ENCODE measurements around the gene FAM200B. TPM values are rescaled to one million over a fixed set of nuclear protein-coding genes. Genes with fewer than 3 reads are reported as not detected.
A peak's percentile ranks its signal among the peaks of the same experiment; 100 is the strongest.
"Not testable (repeated sequence)": the region's sequence is repeated elsewhere in the genome, so short reads cannot be mapped to it uniquely, and the experiment has no call there.

The FAM200B gene
- total RNA-seq, 2 experiments from 2014 or later: 8.3 to 8.9 TPM

GRCh38 chr4:15718959-15719358 is 37.3 kb downstream of the FAM200B start:
- DNase-seq: no peak
- intact Hi-C loops (cut with micrococcal nuclease): no loop called here
- H3K4me3 Mint-ChIP-seq: no peak overlapping the region
- H3K27me3 Mint-ChIP-seq: no peaks in the 10 kb centered on the region
- H3K27ac Mint-ChIP-seq: no peak overlapping the region
- ChIA-PET CTCF (interaction anchor here (2.5 kb wide), 1 partner anchor 237 kb away, joined by 7 read pairs; no protein-coding TSS in a partner anchor), POLR2A (no interaction called here)
- no peaks in the 10 kb centered on the region for H3K36me3 Mint-ChIP-seq
- no peaks in the 10 kb centered on the region for H3K9me3 Mint-ChIP-seq
- H3K4me1 Mint-ChIP-seq (ENCODE audit: low read depth): no peaks in the 10 kb centered on the region

DNA sequence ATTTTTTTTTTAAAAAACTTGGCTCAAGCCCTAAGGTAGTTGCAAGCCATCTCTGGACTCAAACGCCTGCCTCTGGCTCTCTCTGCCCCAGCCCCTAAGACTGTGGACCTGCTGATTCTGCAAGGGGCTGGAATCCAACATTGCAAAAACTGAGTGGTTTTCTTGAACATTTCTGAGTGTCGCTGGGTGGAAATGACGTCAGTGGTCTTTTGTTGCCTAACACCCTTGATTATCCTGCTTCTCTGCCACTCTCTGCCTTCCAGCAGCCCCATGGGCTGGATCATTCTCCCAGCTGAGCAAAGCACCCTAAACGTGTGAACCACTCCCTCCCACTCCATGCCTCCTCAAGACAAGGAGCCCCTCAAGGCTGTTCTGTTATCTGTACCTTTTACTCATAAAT is 37.9 kb downstream of the FAM200B start:
- no peak overlapping the region for H3K4me3 Mint-ChIP-seq
- H3K36me3 Mint-ChIP-seq: no peaks in the 10 kb centered on the region
- intact Hi-C loops (cut with micrococcal nuclease): no loop called here
- H3K27ac Mint-ChIP-seq: no peak overlapping the region
- no peaks in the 10 kb centered on the region for H3K9me3 Mint-ChIP-seq
- no peaks in the 10 kb centered on the region for H3K4me1 Mint-ChIP-seq (ENCODE audit: low read depth)
- CTCF ChIA-PET: interaction anchor here (2.5 kb wide), 1 partner anchor 237 kb away, joined by 7 read pairs; no protein-coding TSS in a partner anchor
- POLR2A ChIA-PET: no interaction called here
- DNase-seq: no peak
- no peaks in the 10 kb centered on the region for H3K27me3 Mint-ChIP-seq

DNA sequence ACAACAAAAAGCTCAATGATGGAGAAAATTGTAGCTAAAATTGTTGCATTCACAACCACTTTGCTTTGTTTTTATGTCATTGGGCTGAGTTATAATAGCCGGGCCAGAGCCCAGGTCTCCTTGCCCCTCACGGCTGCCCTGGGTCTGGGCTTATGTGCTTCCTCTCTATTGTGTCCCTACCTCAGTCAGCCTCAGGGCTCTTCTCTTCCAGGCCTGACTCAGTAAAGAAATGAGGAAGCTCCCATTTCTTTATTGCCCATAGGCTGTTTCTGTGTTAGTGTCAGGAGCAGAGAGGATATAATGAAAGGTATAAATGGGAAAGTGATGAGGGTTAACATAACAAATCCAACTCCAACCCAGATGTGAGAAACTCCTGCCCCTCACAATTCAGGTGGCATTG is 39.2 kb downstream of the FAM200B start:
- POLR2A ChIA-PET: no interaction called here
- H3K27me3 Mint-ChIP-seq: no peaks in the 10 kb centered on the region
- no peak overlapping the region for H3K27ac Mint-ChIP-seq
- no peak for DNase-seq
- H3K4me1 Mint-ChIP-seq (ENCODE audit: low read depth): no peaks in the 10 kb centered on the region
- CTCF ChIA-PET: interaction anchor here (0.7 kb wide), 1 partner anchor 35 kb away, joined by 3 read pairs; no protein-coding TSS in a partner anchor
- no peaks in the 10 kb centered on the region for H3K36me3 Mint-ChIP-seq
- no peaks in the 10 kb centered on the region for H3K9me3 Mint-ChIP-seq
- H3K4me3 Mint-ChIP-seq: no peak overlapping the region
- intact Hi-C loops (cut with micrococcal nuclease): no loop called here

DNA sequence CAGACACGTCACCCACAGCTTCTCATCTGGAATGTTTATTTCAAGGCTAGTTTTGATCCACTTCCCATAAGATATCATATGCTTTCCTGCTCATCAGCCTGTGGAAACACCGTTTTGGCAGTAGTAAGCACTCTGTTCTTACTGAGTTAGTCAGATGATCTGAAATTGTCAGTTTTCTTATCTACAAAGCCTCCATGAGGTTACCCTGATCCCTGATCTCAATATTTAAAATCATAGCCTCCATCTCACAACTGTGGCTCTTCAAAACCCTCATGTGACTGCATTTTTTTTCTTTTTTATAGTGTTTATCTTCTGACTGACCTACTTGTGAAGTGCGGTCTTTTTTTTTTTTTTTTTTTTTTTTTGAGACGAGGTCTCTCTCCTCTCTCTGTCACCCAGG is 44.0 kb downstream of the FAM200B start:
- intact Hi-C loops (cut with micrococcal nuclease): loop anchor here (2.0 kb wide), 1 partner anchor 247 kb away; no protein-coding TSS in a partner anchor
- H3K36me3 Mint-ChIP-seq: no peaks in the 10 kb centered on the region
- no peaks in the 10 kb centered on the region for H3K9me3 Mint-ChIP-seq
- CTCF ChIA-PET: interaction anchor here (0.9 to 1.6 kb wide), 3 partner anchors 31 to 276 kb away, joined by 3 to 5 read pairs (median 3); no protein-coding TSS in a partner anchor
- no peak overlapping the region for H3K4me3 Mint-ChIP-seq
- no peaks in the 10 kb centered on the region for H3K27me3 Mint-ChIP-seq
- no peak overlapping the region for H3K27ac Mint-ChIP-seq
- POLR2A ChIA-PET: interaction anchor here (0.6 kb wide), 1 partner anchor 70 kb away, joined by 3 read pairs; no protein-coding TSS in a partner anchor
- no peak for DNase-seq
- H3K4me1 Mint-ChIP-seq (ENCODE audit: low read depth): no peaks in the 10 kb centered on the region

DNA sequence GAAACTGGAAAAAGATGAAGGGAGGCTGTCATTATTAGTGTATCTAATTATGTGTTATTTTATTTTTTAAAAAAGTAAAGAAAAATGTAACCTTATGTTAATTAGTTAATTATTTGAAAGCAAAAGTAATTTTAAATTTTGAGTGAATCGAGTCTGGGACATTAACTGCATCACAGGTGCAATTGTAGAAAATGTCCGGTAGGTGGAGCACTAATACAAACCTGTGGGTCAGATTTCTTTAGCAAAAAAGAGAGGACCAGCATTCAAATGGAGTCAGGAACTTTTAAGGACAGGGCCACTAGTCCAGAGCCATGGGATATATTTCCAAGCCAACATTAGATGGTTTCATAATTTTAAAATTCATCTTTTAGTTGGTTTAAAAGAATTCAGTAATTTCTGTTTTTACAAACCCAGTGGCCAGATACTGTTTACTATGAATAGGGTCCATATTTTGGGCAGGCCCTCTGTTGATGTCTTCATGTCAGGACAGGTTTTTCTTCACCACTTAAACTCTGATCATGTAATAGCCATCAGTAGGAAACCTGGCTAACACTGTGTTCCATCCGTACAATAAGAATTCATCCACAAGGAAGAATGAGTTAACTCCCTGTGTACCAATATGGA is 48.4 kb downstream of the FAM200B start:
- CTCF ChIA-PET: interaction anchor here (0.8 to 4.3 kb wide), 6 partner anchors 9 to 226 kb away, joined by 5 to 23 read pairs (median 10); no protein-coding TSS in a partner anchor
- Mint-ChIP-seq H3K27me3 (peaks cover 2% of the 10 kb centered on the region), H3K4me3 (no peak overlapping the region), H3K36me3 (no peaks in the 10 kb centered on the region), H3K4me1 (ENCODE audit: low read depth) (no peaks in the 10 kb centered on the region), H3K9me3 (no peaks in the 10 kb centered on the region), H3K27ac (no peak overlapping the region)
- POLR2A ChIA-PET: no interaction called here
- peak; percentile 15 for DNase-seq
- intact Hi-C loops (cut with micrococcal nuclease): loop anchor here (1.0 to 2.0 kb wide), 5 partner anchors 26 to 271 kb away; no protein-coding TSS in a partner anchor

- H3K4me3 Mint-ChIP-seq; intact Hi-C loops (cut with micrococcal nuclease); H3K27me3 Mint-ChIP-seq; H3K36me3 Mint-ChIP-seq; H3K4me1 Mint-ChIP-seq (ENCODE audit: low read depth); H3K27ac Mint-ChIP-seq; DNase-seq; H3K9me3 Mint-ChIP-seq; POLR2A ChIA-PET: not testable (repeated sequence)
- CTCF ChIA-PET: interaction anchor here (0.8 to 1.7 kb wide), 4 partner anchors 21 to 223 kb away, joined by 3 to 6 read pairs (median 4); no protein-coding TSS in a partner anchor
Observed at GRCh38 chr4:15733061-15733460, 51.4 kb downstream of the FAM200B start.

DNA sequence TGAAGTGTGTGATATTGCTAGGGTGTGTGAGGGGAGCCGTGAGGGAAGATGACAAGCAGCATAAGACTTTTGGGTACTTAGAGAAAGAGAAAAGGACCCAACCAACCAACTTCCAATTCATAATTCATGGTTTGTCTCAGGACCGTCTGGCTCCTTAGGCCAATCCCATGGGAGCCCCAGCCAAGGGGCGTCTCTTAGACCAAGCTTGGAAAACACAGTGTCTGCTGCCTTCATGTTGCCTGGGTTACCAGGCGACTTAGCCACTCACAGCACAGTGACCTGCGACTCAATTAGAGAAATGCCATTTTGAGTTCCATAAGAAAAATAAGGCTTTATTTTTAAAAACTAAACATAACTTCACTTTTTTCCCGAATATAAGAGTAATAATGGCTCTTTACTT is 53.9 kb downstream of the FAM200B start:
- POLR2A ChIA-PET: no interaction called here
- no peak for DNase-seq
- intact Hi-C loops (cut with micrococcal nuclease): no loop called here
- Mint-ChIP-seq H3K4me3 (no peak overlapping the region), H3K27ac (no peak overlapping the region), H3K4me1 (ENCODE audit: low read depth) (peaks cover 27% of the 10 kb centered on the region), H3K27me3 (peaks cover 2% of the 10 kb centered on the region), H3K36me3 (no peaks in the 10 kb centered on the region), H3K9me3 (no peaks in the 10 kb centered on the region)
- CTCF ChIA-PET: no interaction called here

GRCh38 chr4:15736514-15737050 is 55.0 kb downstream of the FAM200B start:
- no peak overlapping the region for H3K27ac Mint-ChIP-seq
- POLR2A ChIA-PET: no interaction called here
- CTCF ChIA-PET: interaction anchor here (0.8 to 1.5 kb wide), 2 partner anchors 19 to 147 kb away, joined by 3 to 5 read pairs; no protein-coding TSS in a partner anchor
- intact Hi-C loops (cut with micrococcal nuclease): no loop called here
- H3K4me1 Mint-ChIP-seq (ENCODE audit: low read depth): peaks cover 27% of the 10 kb centered on the region
- DNase-seq: no peak
- peaks cover 5% of the 10 kb centered on the region for H3K36me3 Mint-ChIP-seq
- H3K9me3 Mint-ChIP-seq: peaks cover 7% of the 10 kb centered on the region
- peaks cover 2% of the 10 kb centered on the region for H3K27me3 Mint-ChIP-seq
- no peak overlapping the region for H3K4me3 Mint-ChIP-seq

DNA sequence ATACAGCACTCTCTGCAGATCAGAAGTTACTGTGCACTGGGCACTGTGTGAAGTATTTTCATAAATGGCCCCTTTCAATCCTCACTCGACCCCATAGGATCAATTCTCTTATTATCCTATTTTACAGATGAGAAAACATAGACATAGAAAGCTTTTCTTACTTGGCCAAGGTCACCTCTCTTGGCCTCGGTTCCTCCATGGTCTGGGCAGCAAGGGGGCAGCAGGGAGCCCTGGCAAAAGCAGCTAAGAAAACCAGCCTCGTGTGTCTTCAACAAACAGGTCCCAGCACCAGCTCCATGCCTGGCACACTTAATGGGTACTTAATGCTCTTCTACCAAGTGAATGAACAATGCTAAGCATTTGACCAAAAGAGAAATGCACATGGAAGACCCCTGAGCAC is 55.6 kb downstream of the FAM200B start:
- CTCF ChIA-PET: interaction anchor here (0.6 to 1.5 kb wide), 5 partner anchors 18 to 878 kb away, joined by 3 to 7 read pairs (median 4); no protein-coding TSS in a partner anchor
- no peak overlapping the region for H3K27ac Mint-ChIP-seq
- H3K9me3 Mint-ChIP-seq: peaks cover 13% of the 10 kb centered on the region
- peaks cover 2% of the 10 kb centered on the region for H3K27me3 Mint-ChIP-seq
- peak; percentile 29 for DNase-seq
- intact Hi-C loops (cut with micrococcal nuclease): no loop called here
- H3K4me3 Mint-ChIP-seq: no peak overlapping the region
- H3K4me1 Mint-ChIP-seq (ENCODE audit: low read depth): peaks cover 27% of the 10 kb centered on the region
- POLR2A ChIA-PET: no interaction called here
- peaks cover 6% of the 10 kb centered on the region for H3K36me3 Mint-ChIP-seq

- ChIA-PET CTCF (interaction anchor here (0.9 to 2.2 kb wide), 9 partner anchors 10 to 260 kb away, joined by 3 to 39 read pairs (median 6); partner anchors contain the start of gene FAM200B), POLR2A (interaction anchor here (0.8 to 1.5 kb wide), 6 partner anchors 15 to 191 kb away, joined by 3 to 17 read pairs (median 3); no protein-coding TSS in a partner anchor)
- H3K27me3 Mint-ChIP-seq: no peaks in the 10 kb centered on the region
- peaks cover 12% of the 10 kb centered on the region for H3K36me3 Mint-ChIP-seq
- peak; percentile 19 for DNase-seq
- H3K27ac Mint-ChIP-seq: peak overlapping the region; percentile 24
- intact Hi-C loops (cut with micrococcal nuclease): loop anchor here (1.0 kb wide), 4 partner anchors 17 to 56 kb away; no protein-coding TSS in a partner anchor
- peaks cover 25% of the 10 kb centered on the region for H3K9me3 Mint-ChIP-seq
- peaks cover 31% of the 10 kb centered on the region for H3K4me1 Mint-ChIP-seq (ENCODE audit: low read depth)
- H3K4me3 Mint-ChIP-seq: no peak overlapping the region
Observed at GRCh38 chr4:15738877-15739276, 57.2 kb downstream of the FAM200B start.

All from activated CD4-positive, alpha-beta memory T cell treated with anti-CD3 and anti-CD28 coated beads for 36 hours (primary cell).